Esophagus (tissue), 2 donors: ENCODE results near the gene CENPVL3. TPM values are rescaled to one million over a fixed set of nuclear protein-coding genes. Genes with fewer than 3 reads are reported as not detected.
"Not testable (repeated sequence)": the region's sequence is repeated elsewhere in the genome, so short reads cannot be mapped to it uniquely, and the experiment has no call there.

ENCODE experiments used
- H3K27ac ChIP-seq, 2 donors: one replicate each; pipeline ENCODE4 v1.5.1; 2013; ENCODE audit warnings: low read depth in 2 of 2, mild to moderate bottlenecking in 2 of 2, inconsistent platforms in 1 of 2, low read length in 1 of 2, moderate library complexity in 1 of 2
- H3K27me3 ChIP-seq, 2 donors: one replicate each; pipeline ENCODE4 v1.6.1; 2013; ENCODE audit warnings: low read length in 2 of 2, control low read depth in 1 of 2, mild to moderate bottlenecking in 1 of 2; ENCODE audit not compliant: insufficient read depth in 2 of 2, control insufficient read depth in 1 of 2
- H3K36me3 ChIP-seq, 2 donors: one replicate each; pipeline ENCODE4 v1.6.1; 2013; ENCODE audit warnings: low read length in 1 of 2; ENCODE audit not compliant: control insufficient read depth in 2 of 2, insufficient read depth in 2 of 2
- H3K4me1 ChIP-seq, 2 donors: one replicate each; pipeline ENCODE4 v1.6.1; 2013; ENCODE audit warnings: low read length in 1 of 2; ENCODE audit not compliant: control insufficient read depth in 2 of 2, insufficient read depth in 2 of 2
- H3K4me3 ChIP-seq, 2 donors: one replicate each; pipeline ENCODE4 v1.5.1; 2013; ENCODE audit warnings: low read length in 2 of 2, mild to moderate bottlenecking in 2 of 2, low read depth in 1 of 2, moderate library complexity in 1 of 2
- H3K9me3 ChIP-seq, 2 donors: one replicate each; pipeline ENCODE4 v1.6.1; 2013; ENCODE audit warnings: mild to moderate bottlenecking in 2 of 2, low read depth in 1 of 2, low read length in 1 of 2, moderate library complexity in 1 of 2; ENCODE audit not compliant: control insufficient read depth in 2 of 2, insufficient read depth in 1 of 2
- WGBS, 2 donors: extraction: QIAGEN DNeasy Blood & Tissue Kit; methylation state at CpG; one replicate each; pipeline ENCODE4 v1.1.7; 2013; 5-methylcytosine and 5-hydroxymethylcytosine counted together
- polyA plus RNA-seq, 2 donors: library from polyadenylated mRNA; stranded (reverse); fragments of 200-250 nt; gene quantifications; one replicate each; pipeline ENCODE4 v1.2.3, GENCODE V29; 2013
- donor health status: healthy with polysubstance abuse.
- donor health status: Bipolar disorder and iron deficiency.

Gene CENPVL3
- not detected for polyA plus RNA-seq

GRCh38 chrX:51618241-51619155, at the start of gene CENPVL3:
Gene CENPVL3 (minus strand): TSS chrX:51618912. CDS start chrX:51618873, 39 bp downstream.
- not testable (repeated sequence) for H3K9me3 ChIP-seq, H3K4me3 ChIP-seq, H3K4me1 ChIP-seq, H3K36me3 ChIP-seq, H3K27ac ChIP-seq, H3K27me3 ChIP-seq
- 3 to 19% methylated on average over 12 to 58 of the region's 81 CpGs for WGBS, 2 donors

- Histone ChIP-seq H3K27me3 (no peaks in the 10 kb centered on the region), H3K9me3 (no peaks in the 10 kb centered on the region), H3K27ac (no peak overlapping the region), H3K36me3 (no peaks in the 10 kb centered on the region), H3K4me3 (no peak overlapping the region), H3K4me1 (no peaks in the 10 kb centered on the region)
- 55 to 61% methylated on average over 5 of the region's 5 CpGs for WGBS, 2 donors
These were observed 47.3 kb upstream of the CENPVL3 start for GRCh38 chrX:51665981-51666380.

GRCh38 chrX:51643377-51643776, 24.7 kb upstream of the CENPVL3 start:
- WGBS, 2 donors = 56 to 62% methylated on average over 2 of the region's 2 CpGs

GRCh38 chrX:51641421-51642021, 22.8 kb upstream of the CENPVL3 start:
- Histone ChIP-seq H3K27ac (no peak overlapping the region), H3K27me3 (peaks cover 0 to 4% of the 10 kb centered on the region in 2 donors), H3K4me3 (no peak overlapping the region), H3K4me1 (peaks cover 0 to 2% of the 10 kb centered on the region in 2 donors), H3K36me3 (no peaks in the 10 kb centered on the region), H3K9me3 (no peaks in the 10 kb centered on the region)
- WGBS, 2 donors = 34% methylated on average over 19 of the region's 19 CpGs

More at GRCh38 chrX:51643377-51643776, 24.7 kb upstream of the CENPVL3 start:
- Histone ChIP-seq H3K4me3 (no peak overlapping the region), H3K27ac (no peak overlapping the region), H3K27me3 (no peaks in the 10 kb centered on the region), H3K4me1 (no peaks in the 10 kb centered on the region), H3K36me3 (no peaks in the 10 kb centered on the region), H3K9me3 (no peaks in the 10 kb centered on the region)

GRCh38 chrX:51636511-51636910, 17.8 kb upstream of the CENPVL3 start:
- not testable (repeated sequence) for H3K4me3 ChIP-seq, H3K4me1 ChIP-seq, H3K9me3 ChIP-seq, H3K36me3 ChIP-seq, H3K27ac ChIP-seq, H3K27me3 ChIP-seq
- 78 to 81% methylated on average over 7 of the region's 7 CpGs for WGBS, 2 donors

GRCh38 chrX:51614353-51615012, 4.2 kb downstream of the CENPVL3 start:
- 13 to 15% methylated on average over 7 of the region's 7 CpGs for WGBS, 2 donors
- H3K27ac ChIP-seq = no peak overlapping the region
- H3K9me3 ChIP-seq = no peaks in the 10 kb centered on the region
- no peak overlapping the region for H3K4me3 ChIP-seq
- H3K36me3 ChIP-seq = no peaks in the 10 kb centered on the region
- H3K27me3 ChIP-seq = peaks cover 0 to 6% of the 10 kb centered on the region in 2 donors
- no peaks in the 10 kb centered on the region for H3K4me1 ChIP-seq

GRCh38 chrX:51608766-51609165, 9.9 kb downstream of the CENPVL3 start:
- H3K4me3 ChIP-seq = no peak overlapping the region
- no peaks in the 10 kb centered on the region for H3K4me1 ChIP-seq
- H3K27ac ChIP-seq = no peak overlapping the region
- H3K36me3 ChIP-seq = no peaks in the 10 kb centered on the region
- H3K9me3 ChIP-seq = no peaks in the 10 kb centered on the region
- 43 to 67% methylated on average over 2 of the region's 2 CpGs for WGBS, 2 donors
- H3K27me3 ChIP-seq = peaks cover 0 to 6% of the 10 kb centered on the region in 2 donors

GRCh38 chrX:51608126-51608525, 10.6 kb downstream of the CENPVL3 start:
- peaks cover 0 to 5% of the 10 kb centered on the region in 2 donors for H3K27me3 ChIP-seq
- H3K4me3 ChIP-seq = no peak overlapping the region
- WGBS, 2 donors = 45 to 48% methylated on average over 1 of the region's 1 CpG
- H3K27ac ChIP-seq = no peak overlapping the region
- no peaks in the 10 kb centered on the region for H3K4me1 ChIP-seq
- H3K36me3 ChIP-seq = no peaks in the 10 kb centered on the region
- no peaks in the 10 kb centered on the region for H3K9me3 ChIP-seq

- H3K9me3 ChIP-seq = no peaks in the 10 kb centered on the region
- H3K4me3 ChIP-seq = no peak overlapping the region
- H3K27me3 ChIP-seq = peaks cover 0 to 5% of the 10 kb centered on the region in 2 donors
- WGBS, 2 donors = 58 to 66% methylated on average over 2 of the region's 2 CpGs
- H3K27ac ChIP-seq = no peak overlapping the region
- H3K36me3 ChIP-seq = no peaks in the 10 kb centered on the region
- H3K4me1 ChIP-seq = no peaks in the 10 kb centered on the region
These were observed 12.3 kb downstream of the CENPVL3 start for GRCh38 chrX:51606446-51606845.
